GM23248 (cell line): Measurements from ENCODE around the gene QRICH1. TPM values are rescaled to one million over a fixed set of nuclear protein-coding genes. Genes with fewer than 3 reads are reported as not detected.

ENCODE experiments used
- DNase-seq: peaks from one replicate; pipeline ENCODE4 v3.0.0-alpha.2; 2015
- H2AFZ ChIP-seq: fragments of 200-600 bp; sonication (generic); 2 replicates; pipeline ENCODE4 v1.6.1; 2016; ENCODE audit warnings: antibody characterized with exemption
- H3F3A ChIP-seq: fragments of 200-600 bp; sonication (generic); 2 replicates; pipeline ENCODE4 v1.6.1; 2016; ENCODE audit warnings: mild to moderate bottlenecking, antibody characterized with exemption, mixed run types; ENCODE audit not compliant: insufficient read depth
- H3K27ac ChIP-seq: fragments of 200-600 bp; sonication (generic); 2 replicates; pipeline ENCODE4 v1.5.1; 2016; ENCODE audit warnings: mild to moderate bottlenecking
- H3K27me3 ChIP-seq: fragments of 200-600 bp; sonication (generic); replicated peaks from 2 replicates; pipeline ENCODE4 v1.6.1; 2016; ENCODE audit warnings: mild to moderate bottlenecking; ENCODE audit not compliant: insufficient read depth
- H3K36me3 ChIP-seq: fragments of 200-600 bp; sonication (generic); 2 replicates; pipeline ENCODE4 v1.6.1; 2016; ENCODE audit warnings: low read depth, mild to moderate bottlenecking
- H3K4me1 ChIP-seq: fragments of 200-600 bp; sonication (generic); 2 replicates; pipeline ENCODE4 v1.6.1; 2016; ENCODE audit warnings: mild to moderate bottlenecking; ENCODE audit not compliant: insufficient read depth
- H3K4me2 ChIP-seq: fragments of 200-600 bp; sonication (generic); one replicate; pipeline ENCODE4 v1.6.1; 2016; ENCODE audit warnings: mild to moderate bottlenecking; ENCODE audit not compliant: unreplicated experiment
- H3K4me3 ChIP-seq: fragments of 200-600 bp; sonication (generic); 2 replicates; pipeline ENCODE4 v1.5.1; 2016; ENCODE audit warnings: mild to moderate bottlenecking
- H3K79me2 ChIP-seq: fragments of 200-600 bp; sonication (generic); 2 replicates; pipeline ENCODE4 v1.6.1; 2016; ENCODE audit warnings: mild to moderate bottlenecking; ENCODE audit not compliant: insufficient read depth
- H3K9ac ChIP-seq: fragments of 200-600 bp; sonication (generic); 2 replicates; pipeline ENCODE4 v1.6.1; 2016; ENCODE audit warnings: mild to moderate bottlenecking
- H3K9me2 ChIP-seq: fragments of 200-600 bp; sonication (generic); 2 replicates; pipeline ENCODE4 v1.6.1; 2016; ENCODE audit warnings: mixed run types, mild to moderate bottlenecking, moderate library complexity; ENCODE audit not compliant: insufficient read depth
- H3K9me3 ChIP-seq: fragments of 200-600 bp; sonication (generic); one replicate; pipeline ENCODE4 v1.6.1; 2017; ENCODE audit warnings: low read depth
- H4K20me1 ChIP-seq: fragments of 200-600 bp; sonication (generic); 2 replicates; pipeline ENCODE4 v1.6.0; 2016; ENCODE audit not compliant: insufficient read depth
- EZH2 ChIP-seq: fragments of 200-600 bp; sonication (generic); IDR thresholded peaks from 2 replicates; pipeline ENCODE4 v1.6.1; 2018; ENCODE audit warnings: antibody characterized with exemption, mild to moderate bottlenecking; ENCODE audit not compliant: insufficient read depth, poor library complexity, severe bottlenecking
- EZH2phosphoT487 ChIP-seq: fragments of 200-600 bp; sonication (generic); IDR thresholded peaks from 2 replicates; pipeline ENCODE4 v1.6.1; 2018; ENCODE audit warnings: antibody characterized with exemption, moderate library complexity, mild to moderate bottlenecking, low read depth; ENCODE audit not compliant: insufficient read depth
- WGBS, 2 experiments: methylation state at CpG; one replicate each; pipeline ENCODE4 v1.1.6; 2015 to 2017; ENCODE audit warnings: low lambda C conversion rate in 2 of 2, low coverage in 1 of 2; ENCODE audit errors: missing lambda C conversion rate in 2 of 2; 5-methylcytosine and 5-hydroxymethylcytosine counted together
- in situ Hi-C: fragments of 300-500 bp; cut with MboI; formaldehyde crosslinking; loops from 2 replicates; pipeline ENCODE4 v1.15.0; 2020
- polyA plus RNA-seq: library from polyadenylated mRNA; unstranded; fragments of >200 nt; fragmentation: Nextera tagmentation; extraction: Ambion mirVana; gene quantifications from 2 replicates; pipeline ENCODE4 v1.2.1, GENCODE V29; 2016
- total RNA-seq: library from RNA; depleted of rRNA; stranded (reverse); fragments of >200 nt; shearing (Covaris generic); gene quantifications from 2 replicates; pipeline ENCODE4 v1.2.3, GENCODE V29; 2014

QRICH1 gene
- total and polyA plus RNA-seq, 2 experiments from 2014 or later = 29.0 to 107 TPM

DNA sequence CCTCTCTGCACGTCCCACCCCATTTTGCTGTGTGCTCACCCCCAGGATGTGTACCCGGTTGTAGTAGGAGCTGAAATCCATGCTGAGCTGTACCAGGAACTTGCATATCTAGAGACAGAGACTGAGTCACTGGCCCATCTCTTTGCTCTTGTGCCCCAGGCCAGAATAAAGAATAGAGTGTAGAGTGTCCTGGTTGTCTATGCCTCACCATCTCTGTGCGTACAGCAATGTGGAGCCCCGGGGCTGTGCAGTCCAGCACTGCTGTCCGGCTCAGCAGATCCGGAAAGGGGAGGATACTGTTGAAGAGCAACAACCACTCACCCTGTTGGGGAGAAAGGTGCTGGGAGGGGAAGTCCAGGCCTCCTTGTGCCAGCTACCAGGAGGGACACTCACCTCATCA lies 78.1 kb downstream of the QRICH1 start:
- H3K36me3 ChIP-seq = peaks cover 11% of the 10 kb centered on the region; the same call in 1 of the 2 replicates
- DNase-seq = peak; percentile 30
- 57 to 58% methylated on average over 6 of the region's 6 CpGs for WGBS, 2 experiments

GRCh38 chr3:49015072-49015471 lies 78.8 kb downstream of the QRICH1 start:
- Histone ChIP-seq H3K27ac (no peak overlapping the region), H3F3A (peaks cover 18% of the 10 kb centered on the region), H3K27me3 (no peaks in the 10 kb centered on the region), H4K20me1 (no peaks in the 10 kb centered on the region), H3K4me2 (no peak overlapping the region), H3K9me2 (no peaks in the 10 kb centered on the region), H3K36me3 (peaks cover 11% of the 10 kb centered on the region; the same call in 1 of the 2 replicates), H3K4me3 (no peak overlapping the region), H3K4me1 (no peaks in the 10 kb centered on the region), H3K9me3 (no peaks in the 10 kb centered on the region), H2AFZ (no peak overlapping the region), H3K79me2 (peaks cover 68% of the 10 kb centered on the region), H3K9ac (no peak overlapping the region)
- 77 to 79% methylated on average over 8 of the region's 8 CpGs for WGBS, 2 experiments
- DNase-seq = no peak
- in situ Hi-C loops = no loop called here
- no peak for TF ChIP-seq EZH2
- TF ChIP-seq EZH2phosphoT487 = no peak

More for the DNA sequence above, 78.1 kb downstream of the QRICH1 start:
- Histone ChIP-seq H3K4me1 (no peaks in the 10 kb centered on the region), H4K20me1 (no peaks in the 10 kb centered on the region), H2AFZ (no peak overlapping the region), H3K79me2 (peaks cover 68% of the 10 kb centered on the region), H3K27me3 (no peaks in the 10 kb centered on the region), H3K27ac (no peak overlapping the region), H3K4me3 (no peak overlapping the region), H3K4me2 (no peak overlapping the region), H3K9ac (no peak overlapping the region), H3K9me2 (no peaks in the 10 kb centered on the region), H3F3A (peaks cover 18% of the 10 kb centered on the region), H3K9me3 (no peaks in the 10 kb centered on the region)
- in situ Hi-C loops = no loop called here
- TF ChIP-seq EZH2 = no peak
- no peak for TF ChIP-seq EZH2phosphoT487

DNA sequence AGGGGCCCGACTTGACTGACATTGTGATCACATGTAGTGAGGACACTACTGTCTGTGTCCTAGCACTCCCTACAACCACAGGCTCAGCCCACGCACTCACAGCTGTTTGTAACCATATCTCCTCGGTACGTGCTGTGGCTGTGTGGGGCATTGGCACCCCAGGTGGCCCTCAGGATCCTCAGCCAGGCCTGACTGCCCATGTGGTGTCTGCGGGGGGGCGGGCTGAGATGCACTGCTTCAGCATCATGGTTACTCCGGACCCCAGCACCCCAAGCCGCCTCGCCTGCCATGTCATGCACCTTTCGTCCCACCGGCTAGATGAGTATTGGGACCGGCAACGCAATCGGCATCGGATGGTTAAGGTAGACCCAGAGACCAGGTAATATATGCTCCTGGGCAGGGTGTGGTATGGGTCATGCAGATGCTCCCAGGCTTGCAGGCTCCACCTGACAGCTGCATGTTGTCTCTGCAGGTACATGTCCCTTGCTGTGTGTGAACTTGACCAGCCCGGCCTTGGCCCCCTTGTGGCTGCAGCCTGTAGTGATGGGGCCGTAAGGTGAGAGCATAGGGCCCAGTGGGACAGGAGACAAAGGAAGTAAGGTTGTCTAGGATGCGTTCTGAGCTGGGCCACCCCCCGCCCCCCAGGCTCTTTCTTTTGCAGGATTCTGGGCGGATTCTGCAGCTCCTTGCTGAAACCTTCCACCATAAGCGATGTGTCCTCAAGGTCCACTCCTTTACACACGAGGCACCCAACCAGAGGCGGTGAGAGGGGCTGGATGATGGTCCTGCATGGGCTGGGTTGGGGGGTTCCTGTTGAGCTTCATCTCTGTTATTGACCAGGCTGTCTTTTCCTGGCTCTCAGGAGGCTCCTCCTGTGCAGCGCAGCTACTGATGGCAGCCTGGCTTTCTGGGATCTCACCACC lies 79.9 kb downstream of the QRICH1 start:
- Histone ChIP-seq H3K27me3 (no peaks in the 10 kb centered on the region), H3K4me1 (no peaks in the 10 kb centered on the region), H3K4me3 (no peak overlapping the region), H3K9me3 (no peaks in the 10 kb centered on the region), H3K79me2 (peaks cover 68% of the 10 kb centered on the region), H4K20me1 (no peaks in the 10 kb centered on the region), H3F3A (peaks cover 11% of the 10 kb centered on the region), H3K27ac (no peak overlapping the region), H3K4me2 (no peak overlapping the region), H2AFZ (no peak overlapping the region), H3K36me3 (peaks cover 11% of the 10 kb centered on the region; the same call in 1 of the 2 replicates), H3K9me2 (no peaks in the 10 kb centered on the region), H3K9ac (no peak overlapping the region)
- in situ Hi-C loops = no loop called here
- 86 to 88% methylated on average over 24 of the region's 24 CpGs for WGBS, 2 experiments
- DNase-seq = peak; percentile 63
- no peak for TF ChIP-seq EZH2phosphoT487

DNA sequence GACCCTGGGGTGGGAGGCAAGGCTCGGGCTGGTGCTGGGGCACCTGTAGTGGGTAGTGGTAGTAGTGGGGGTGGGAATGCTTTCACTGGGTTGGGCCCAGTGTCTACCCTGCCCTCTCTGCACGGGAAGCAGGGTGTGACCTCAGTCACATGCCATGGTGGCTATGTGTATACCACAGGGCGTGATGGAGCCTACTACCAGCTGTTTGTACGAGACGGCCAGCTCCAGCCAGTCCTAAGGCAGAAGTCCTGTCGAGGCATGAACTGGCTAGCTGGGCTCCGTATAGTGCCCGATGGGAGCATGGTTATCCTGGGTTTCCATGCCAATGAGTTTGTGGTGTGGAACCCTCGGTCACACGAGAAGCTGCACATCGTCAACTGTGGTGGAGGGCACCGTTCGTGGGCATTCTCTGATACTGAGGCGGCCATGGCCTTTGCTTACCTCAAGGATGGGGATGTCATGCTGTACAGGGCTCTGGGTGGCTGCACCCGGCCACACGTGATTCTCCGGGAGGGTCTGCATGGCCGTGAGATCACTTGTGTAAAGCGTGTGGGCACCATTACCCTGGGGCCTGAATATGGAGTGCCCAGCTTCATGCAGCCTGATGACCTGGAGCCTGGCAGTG lies 80.6 kb downstream of the QRICH1 start:
- WGBS, 2 experiments = 75 to 79% methylated on average over 19 of the region's 19 CpGs

More for the DNA sequence above, 80.6 kb downstream of the QRICH1 start:
- no peaks in the 10 kb centered on the region for H3K27me3 ChIP-seq
- peaks cover 13% of the 10 kb centered on the region for H3F3A ChIP-seq
- no peak overlapping the region for H3K27ac ChIP-seq
- H3K4me2 ChIP-seq = no peak overlapping the region
- H3K9ac ChIP-seq = no peak overlapping the region
- TF ChIP-seq EZH2phosphoT487 = no peak
- TF ChIP-seq EZH2 = no peak
- 0 out of 2 replicates have a peak, but pooled peaks cover 3% of the 10 kb centered on the region for H3K4me1 ChIP-seq
- H3K79me2 ChIP-seq = peaks cover 73% of the 10 kb centered on the region
- in situ Hi-C loops = no loop called here
- peaks cover 11% of the 10 kb centered on the region; the same call in 1 of the 2 replicates for H3K36me3 ChIP-seq
- H3K9me2 ChIP-seq = no peaks in the 10 kb centered on the region
- no peaks in the 10 kb centered on the region for H3K9me3 ChIP-seq
- H3K4me3 ChIP-seq = no peak overlapping the region
- DNase-seq = no peak
- no peaks in the 10 kb centered on the region for H4K20me1 ChIP-seq
- H2AFZ ChIP-seq = no peak overlapping the region
